Hepatocyte (in vitro differentiated cells): ENCODE results near the gene ITPR3. TPM values are rescaled to one million over a fixed set of nuclear protein-coding genes. Genes with fewer than 3 reads are reported as not detected.

Experiments used
- DNase-seq: peaks from one replicate; pipeline ENCODE4 v3.0.0-alpha.2; 2016; ENCODE audit warnings: low spot score
- H2AFZ ChIP-seq: fragments of 200-600 bp; sonication (generic); 2 replicates; pipeline ENCODE4 v1.6.0; 2016; ENCODE audit warnings: antibody characterized with exemption, mild to moderate bottlenecking
- H3K27ac ChIP-seq: fragments of 200-600 bp; sonication (generic); 2 replicates; pipeline ENCODE4 v1.5.1; 2016; ENCODE audit warnings: mild to moderate bottlenecking
- H3K27me3 ChIP-seq: fragments of 200-600 bp; sonication (generic); 2 replicates; pipeline ENCODE4 v1.6.1; 2016
- H3K36me3 ChIP-seq: fragments of 200-600 bp; sonication (generic); replicated peaks from 2 replicates; pipeline ENCODE4 v1.5.1; 2016; ENCODE audit warnings: low read depth; ENCODE audit not compliant: insufficient read depth
- H3K4me1 ChIP-seq: fragments of 200-600 bp; sonication (generic); 2 replicates; pipeline ENCODE4 v1.5.1; 2016; ENCODE audit warnings: mild to moderate bottlenecking, moderate library complexity; ENCODE audit not compliant: insufficient read depth
- H3K4me2 ChIP-seq: fragments of 200-600 bp; sonication (generic); 2 replicates; pipeline ENCODE4 v1.6.0; 2016
- H3K4me3 ChIP-seq: fragments of 200-600 bp; sonication (generic); 2 replicates; pipeline ENCODE4 v1.5.1; 2016; ENCODE audit warnings: mild to moderate bottlenecking
- H3K79me2 ChIP-seq: fragments of 200-600 bp; sonication (generic); 2 replicates; pipeline ENCODE4 v1.6.0; 2017; ENCODE audit warnings: mild to moderate bottlenecking
- H3K9me2 ChIP-seq: fragments of 200-600 bp; sonication (generic); replicated peaks from 2 replicates; pipeline ENCODE4 v1.6.0; 2017; ENCODE audit warnings: mild to moderate bottlenecking; ENCODE audit not compliant: insufficient read depth
- H3K9me3 ChIP-seq: fragments of 200-600 bp; sonication (generic); 2 replicates; pipeline ENCODE4 v1.5.1; 2016; ENCODE audit warnings: low read depth, mild to moderate bottlenecking
- H4K20me1 ChIP-seq: fragments of 200-600 bp; sonication (generic); 2 replicates; pipeline ENCODE4 v1.6.0; 2016; ENCODE audit warnings: mild to moderate bottlenecking; ENCODE audit not compliant: insufficient read depth, poor library complexity, severe bottlenecking
- CTCF ChIP-seq: fragments of 200-600 bp; sonication (generic); IDR thresholded peaks from 2 replicates; pipeline ENCODE4 v1.5.1; 2016; ENCODE audit warnings: antibody characterized with exemption, mild to moderate bottlenecking; ENCODE audit not compliant: poor library complexity
- EZH2 ChIP-seq: fragments of 200-600 bp; sonication (generic); IDR thresholded peaks from 2 replicates; pipeline ENCODE4 v1.6.1; 2016; ENCODE audit warnings: antibody characterized with exemption, mild to moderate bottlenecking, borderline replicate concordance
- EZH2phosphoT487 ChIP-seq: fragments of 200-600 bp; sonication (generic); IDR thresholded peaks from one replicate; pipeline ENCODE4 v1.6.1; 2018; ENCODE audit warnings: antibody characterized with exemption, mild to moderate bottlenecking, low read depth, moderate library complexity; ENCODE audit not compliant: unreplicated experiment, severe bottlenecking
- WGBS: methylation state at CpG from one replicate; pipeline ENCODE4 v1.1.6; 2016; ENCODE audit warnings: low lambda C conversion rate; ENCODE audit errors: missing lambda C conversion rate; 5-methylcytosine and 5-hydroxymethylcytosine counted together
- polyA plus RNA-seq: library from polyadenylated mRNA; unstranded; fragments of >200 nt; fragmentation: Nextera tagmentation; extraction: Ambion mirVana; gene quantifications from 2 replicates; pipeline ENCODE4 v1.2.1, GENCODE V29; 2016
- total RNA-seq: library from RNA; depleted of rRNA; stranded (reverse); fragments of >200 nt; gene quantifications from 2 replicates; pipeline ENCODE4 v1.2.3, GENCODE V29; 2014

Gene ITPR3
- total and polyA plus RNA-seq, 2 experiments from 2014 or later = 16.5 to 39.6 TPM

GRCh38 chr6:33724102-33725023, 103.2 kb downstream of the ITPR3 start:
- WGBS = 73% methylated on average over 13 of the region's 13 CpGs
- H3K4me3 ChIP-seq = no peak overlapping the region
- no peaks in the 10 kb centered on the region for H3K4me1 ChIP-seq
- no peaks in the 10 kb centered on the region for H3K36me3 ChIP-seq
- no peaks in the 10 kb centered on the region for H3K79me2 ChIP-seq
- no peak for DNase-seq
- H3K9me2 ChIP-seq = no peaks in the 10 kb centered on the region
- no peak overlapping the region for H2AFZ ChIP-seq
- no peaks in the 10 kb centered on the region for H3K9me3 ChIP-seq
- H4K20me1 ChIP-seq = no peaks in the 10 kb centered on the region
- H3K27me3 ChIP-seq = no peaks in the 10 kb centered on the region
- TF ChIP-seq EZH2phosphoT487 (no peak), EZH2 (no peak)
- H3K27ac ChIP-seq = no peak overlapping the region
- H3K4me2 ChIP-seq = no peak overlapping the region

GRCh38 chr6:33725222-33725621, 104.1 kb downstream of the ITPR3 start:
- H3K4me2 ChIP-seq = no peak overlapping the region
- H3K9me2 ChIP-seq = no peaks in the 10 kb centered on the region
- H2AFZ ChIP-seq = no peak overlapping the region
- H3K4me1 ChIP-seq = no peaks in the 10 kb centered on the region
- no peaks in the 10 kb centered on the region for H3K9me3 ChIP-seq
- WGBS = 97% methylated on average over 13 of the region's 14 CpGs
- H3K27ac ChIP-seq = no peak overlapping the region
- no peaks in the 10 kb centered on the region for H3K79me2 ChIP-seq
- no peaks in the 10 kb centered on the region for H4K20me1 ChIP-seq
- no peak overlapping the region for H3K4me3 ChIP-seq
- H3K27me3 ChIP-seq = no peaks in the 10 kb centered on the region
- H3K36me3 ChIP-seq = no peaks in the 10 kb centered on the region
- no peak for DNase-seq
- TF ChIP-seq EZH2phosphoT487 = no peak
- no peak for TF ChIP-seq CTCF
- no peak for TF ChIP-seq EZH2

DNA sequence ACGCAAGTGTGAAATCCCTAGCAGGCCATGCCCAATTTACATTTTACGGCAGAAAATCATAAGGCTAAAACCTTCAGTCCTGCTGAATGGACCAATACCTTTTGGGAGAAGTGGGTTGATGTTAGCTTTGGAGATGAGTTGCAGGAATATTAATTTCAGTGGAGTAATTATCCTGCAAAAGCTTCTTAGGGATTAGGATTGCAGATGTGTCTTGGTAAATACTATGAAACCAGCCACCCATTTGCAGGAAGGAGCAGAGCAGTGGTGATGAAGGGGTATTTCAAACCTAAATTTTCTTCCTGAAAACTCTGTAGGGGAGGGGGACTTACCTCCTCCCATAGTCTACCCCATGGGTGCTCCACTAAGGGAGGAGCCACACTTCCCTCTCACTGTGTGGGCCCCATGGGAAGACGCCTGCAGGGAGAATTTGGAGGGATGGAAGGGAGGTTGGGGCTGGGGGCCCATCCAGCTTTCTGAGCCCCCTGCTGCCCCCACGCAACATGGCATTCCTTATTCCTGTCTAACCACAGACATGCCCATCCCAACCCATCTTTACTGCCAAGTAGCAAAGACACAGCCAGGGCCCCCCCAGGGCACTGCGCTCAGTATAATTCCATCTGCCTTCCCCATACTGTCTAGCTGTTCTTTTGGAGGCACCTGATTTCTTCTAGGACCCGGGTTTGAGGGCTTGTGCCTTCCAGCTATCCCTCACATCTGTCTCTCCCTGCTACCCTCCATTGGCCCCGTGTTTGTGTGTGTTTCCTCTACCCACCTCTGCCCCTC, 105.0 kb downstream of the ITPR3 start:
- Histone ChIP-seq H4K20me1 (no peaks in the 10 kb centered on the region), H3K9me3 (no peaks in the 10 kb centered on the region), H3K9me2 (no peaks in the 10 kb centered on the region), H3K36me3 (no peaks in the 10 kb centered on the region), H3K27me3 (no peaks in the 10 kb centered on the region), H3K4me2 (no peak overlapping the region), H3K79me2 (no peaks in the 10 kb centered on the region), H3K27ac (no peak overlapping the region), H3K4me3 (no peak overlapping the region), H3K4me1 (no peaks in the 10 kb centered on the region), H2AFZ (no peak overlapping the region)
- WGBS = 96% methylated on average over 7 of the region's 7 CpGs
- DNase-seq = no peak
- no peak for TF ChIP-seq EZH2phosphoT487
- no peak for TF ChIP-seq CTCF
- TF ChIP-seq EZH2 = no peak

GRCh38 chr6:33726696-33727095, 105.6 kb downstream of the ITPR3 start:
- H3K4me2 ChIP-seq = no peak overlapping the region
- H3K27ac ChIP-seq = no peak overlapping the region
- H3K79me2 ChIP-seq = no peaks in the 10 kb centered on the region
- H3K9me3 ChIP-seq = no peaks in the 10 kb centered on the region
- WGBS = 95% methylated on average over 15 of the region's 15 CpGs
- H2AFZ ChIP-seq = no peak overlapping the region
- no peaks in the 10 kb centered on the region for H3K36me3 ChIP-seq
- H3K9me2 ChIP-seq = no peaks in the 10 kb centered on the region
- no peaks in the 10 kb centered on the region for H3K4me1 ChIP-seq
- no peaks in the 10 kb centered on the region for H4K20me1 ChIP-seq
- no peaks in the 10 kb centered on the region for H3K27me3 ChIP-seq
- TF ChIP-seq CTCF = no peak
- no peak for TF ChIP-seq EZH2
- no peak for TF ChIP-seq EZH2phosphoT487
- DNase-seq = no peak
- no peak overlapping the region for H3K4me3 ChIP-seq
